H9 (cell line): Measurements from ENCODE around the gene MRPL44. TPM values are rescaled to one million over a fixed set of nuclear protein-coding genes. Genes with fewer than 3 reads are reported as not detected.

Experiments
- DNase-seq: peaks from one replicate; pipeline ENCODE4 v3.0.0-alpha.2; 2017
- H2AFZ ChIP-seq: one replicate; pipeline ENCODE4 v1.6.1; 2013; ENCODE audit warnings: mild to moderate bottlenecking, low read length, control low read depth, moderate library complexity
- H2AK5ac ChIP-seq: 2 replicates; pipeline ENCODE4 v1.6.1; 2013; ENCODE audit warnings: low read length, control low read depth, mixed read lengths; ENCODE audit not compliant: insufficient read length
- H2BK120ac ChIP-seq: one replicate; pipeline ENCODE4 v1.6.1; 2013; ENCODE audit warnings: low read depth, mild to moderate bottlenecking, low read length, control low read depth, inconsistent platforms; ENCODE audit not compliant: poor library complexity, severe bottlenecking
- H2BK12ac ChIP-seq: 2 replicates; pipeline ENCODE4 v1.6.1; 2013; ENCODE audit warnings: low read length, control low read depth, mixed read lengths, low read depth; ENCODE audit not compliant: insufficient read length
- H2BK15ac ChIP-seq: 2 replicates; pipeline ENCODE4 v1.6.1; 2013; ENCODE audit warnings: low read depth, low read length, control low read depth
- H2BK20ac ChIP-seq: one replicate; pipeline ENCODE4 v1.6.1; 2013; ENCODE audit warnings: low read depth, mild to moderate bottlenecking, low read length, control low read depth, inconsistent platforms; ENCODE audit not compliant: poor library complexity, severe bottlenecking
- H2BK5ac ChIP-seq: 2 replicates; pipeline ENCODE4 v1.6.1; 2013; ENCODE audit warnings: low read length, control low read depth, mixed read lengths; ENCODE audit not compliant: insufficient read length
- H3K14ac ChIP-seq: 2 replicates; pipeline ENCODE4 v1.6.1; 2013; ENCODE audit warnings: low read length, control low read depth; ENCODE audit not compliant: insufficient read depth
- H3K18ac ChIP-seq: 2 replicates; pipeline ENCODE4 v1.6.1; 2013; ENCODE audit warnings: low read depth, mild to moderate bottlenecking, mixed read lengths, low read length, control low read depth; ENCODE audit not compliant: insufficient read length
- H3K23ac ChIP-seq: 2 replicates; pipeline ENCODE4 v1.6.1; 2013; ENCODE audit warnings: low read length, control low read depth, mixed read lengths, low read depth; ENCODE audit not compliant: insufficient read length
- H3K23me2 ChIP-seq: 2 replicates; pipeline ENCODE4 v1.6.1; 2013; ENCODE audit warnings: low read depth, mild to moderate bottlenecking, mixed read lengths, low read length, control low read depth; ENCODE audit not compliant: insufficient read length, poor library complexity, severe bottlenecking
- H3K27ac ChIP-seq: 2 replicates; pipeline ENCODE4 v1.5.1; 2013; ENCODE audit warnings: low read length, control low read depth, mixed read lengths, low read depth; ENCODE audit not compliant: insufficient read length
- H3K27me3 ChIP-seq: 2 replicates; pipeline ENCODE4 v1.6.1; 2013; ENCODE audit warnings: low read length, control low read depth, inconsistent platforms; ENCODE audit not compliant: insufficient read depth
- H3K4ac ChIP-seq: 2 replicates; pipeline ENCODE4 v1.6.1; 2013; ENCODE audit warnings: low read depth, mild to moderate bottlenecking, control low read depth, inconsistent platforms, low read length, moderate library complexity
- H3K4me1 ChIP-seq: 2 replicates; pipeline ENCODE4 v1.6.1; 2013; ENCODE audit warnings: low read length, control low read depth, inconsistent platforms; ENCODE audit not compliant: insufficient read depth
- H3K4me2 ChIP-seq: 2 replicates; pipeline ENCODE4 v1.6.1; 2013; ENCODE audit warnings: low read length, control low read depth, mixed read lengths; ENCODE audit not compliant: insufficient read length, insufficient read depth
- H3K56ac ChIP-seq: 2 replicates; pipeline ENCODE4 v1.6.1; 2013; ENCODE audit warnings: low read depth, mild to moderate bottlenecking, mixed read lengths, low read length, control low read depth; ENCODE audit not compliant: insufficient read length
- H3K79me1 ChIP-seq: 2 replicates; pipeline ENCODE4 v1.6.1; 2013; ENCODE audit warnings: low read depth, mild to moderate bottlenecking, moderate library complexity, low read length, control low read depth, inconsistent platforms; ENCODE audit not compliant: insufficient read depth, poor library complexity, severe bottlenecking
- H3K79me2 ChIP-seq: 2 replicates; pipeline ENCODE4 v1.6.1; 2013; ENCODE audit warnings: low read length, control low read depth, inconsistent platforms; ENCODE audit not compliant: insufficient read depth
- H3K9ac ChIP-seq: 2 replicates; pipeline ENCODE4 v1.6.1; 2013; ENCODE audit warnings: low read length, control low read depth, mixed read lengths; ENCODE audit not compliant: insufficient read length; ENCODE audit errors: extremely low read depth
- H3K9me3 ChIP-seq: one replicate; pipeline ENCODE4 v1.6.1; 2013; ENCODE audit warnings: low read depth, low read length, inconsistent platforms; ENCODE audit not compliant: control insufficient read depth
- H3T11ph ChIP-seq: one replicate; pipeline ENCODE4 v1.6.1; 2013; ENCODE audit warnings: mild to moderate bottlenecking, low read length, control low read depth, inconsistent platforms
- H4K20me1 ChIP-seq: one replicate; pipeline ENCODE4 v1.6.1; 2013; ENCODE audit not compliant: control insufficient read depth, insufficient read length, insufficient read depth
- H4K5ac ChIP-seq: 2 replicates; pipeline ENCODE4 v1.6.1; 2013; ENCODE audit warnings: low read depth, mild to moderate bottlenecking, mixed read lengths, low read length, control low read depth; ENCODE audit not compliant: insufficient read length
- H4K8ac ChIP-seq: replicated peaks from 2 replicates; pipeline ENCODE4 v1.6.1; 2013; ENCODE audit warnings: low read length, control low read depth, mixed read lengths, low read depth; ENCODE audit not compliant: insufficient read length
- H4K91ac ChIP-seq: 2 replicates; pipeline ENCODE4 v1.6.1; 2013; ENCODE audit warnings: low read depth, mild to moderate bottlenecking, moderate library complexity, mixed read lengths, low read length, control low read depth; ENCODE audit not compliant: insufficient read length
- H3K27ac Mint-ChIP-seq, 3 experiments: 2 replicates in 2 of 3; 3 replicates in 1 of 3; pipeline ENCODE4 v1.8.0; 2020 to 2021; ENCODE audit warnings: mixed read lengths in 3 of 3, mild to moderate bottlenecking in 1 of 3, moderate library complexity in 1 of 3
- H3K27me3 Mint-ChIP-seq: 2 replicates; pipeline ENCODE4 v1.8.0; 2021; ENCODE audit warnings: low read depth, mild to moderate bottlenecking, moderate library complexity, mixed read lengths
- H3K36me3 Mint-ChIP-seq, 3 experiments: 2 replicates in 2 of 3; 3 replicates in 1 of 3; pipeline ENCODE4 v1.8.0; 2020 to 2021; ENCODE audit warnings: low read depth in 3 of 3, mixed read lengths in 3 of 3; ENCODE audit not compliant: insufficient read depth in 1 of 3
- H3K4me1 Mint-ChIP-seq, 2 experiments: 2 replicates each; pipeline ENCODE4 v1.8.0; 2020; ENCODE audit warnings: mixed read lengths in 2 of 2
- H3K4me3 Mint-ChIP-seq, 2 experiments: 2 replicates in 1 of 2; 3 replicates in 1 of 2; pipeline ENCODE4 v1.8.0; 2020 to 2021; ENCODE audit warnings: mild to moderate bottlenecking in 2 of 2, mixed read lengths in 2 of 2, moderate library complexity in 1 of 2
- H3K9me3 Mint-ChIP-seq, 2 experiments: 2 replicates in 1 of 2; 3 replicates in 1 of 2; pipeline ENCODE4 v1.8.0; 2020; ENCODE audit warnings: mild to moderate bottlenecking in 2 of 2, mixed read lengths in 2 of 2, moderate library complexity in 1 of 2
- CTCF ChIP-seq: fragments of 200-600 bp; sonication (generic); conservative IDR thresholded peaks from 3 replicates; pipeline ENCODE4 v1.8.0; 2021; ENCODE audit warnings: antibody characterized with exemption, mild to moderate bottlenecking
- WGBS: extraction: QIAGEN DNeasy Blood & Tissue Kit; methylation state at CpG from one replicate; pipeline ENCODE4 v1.1.7; 2013; ENCODE audit warnings: missing lambda C conversion rate, low lambda C conversion rate, mixed read lengths; ENCODE audit not compliant: insufficient read length; ENCODE audit errors: extremely low coverage; 5-methylcytosine and 5-hydroxymethylcytosine counted together
- total RNA-seq: library from RNA; stranded (reverse); gene quantifications from 2 replicates; pipeline ENCODE4 v1.2.1, GENCODE V29; 2021

The MRPL44 gene
- total RNA-seq, 1 experiment from 2014 or later = 46.1 TPM

- no peak overlapping the region for H3K56ac ChIP-seq
- no peak overlapping the region for H4K91ac ChIP-seq
- no peak for DNase-seq
- no peak overlapping the region for H3T11ph ChIP-seq
- no peaks in the 10 kb centered on the region for H3K79me2 ChIP-seq
- no peak overlapping the region for H3K4ac ChIP-seq
- Mint-ChIP-seq H3K4me3 (no peak overlapping the region), H3K27me3 (no peaks in the 10 kb centered on the region), H3K4me1 (peaks cover 4 to 12% of the 10 kb centered on the region in 2 experiments; a peak in 3 of 4 replicates), H3K27ac (peak overlapping the region in 1 of 3 experiments; percentile 49; a peak in 1 of 7 replicates), H3K9me3 (no peaks in the 10 kb centered on the region), H3K36me3 (peaks cover 11 to 29% (median 20%) of the 10 kb centered on the region in 3 experiments; a peak in 6 of 7 replicates)
- H4K8ac ChIP-seq = no peak overlapping the region
- no peak overlapping the region for H2AFZ ChIP-seq
- no peak overlapping the region for H3K18ac ChIP-seq
- H2AK5ac ChIP-seq = no peak overlapping the region
- no peak overlapping the region for H2BK120ac ChIP-seq
- H3K79me1 ChIP-seq = peaks cover 3% of the 10 kb centered on the region
- H4K5ac ChIP-seq = no peak overlapping the region
- no peak overlapping the region for H3K4me2 ChIP-seq
- H3K9ac ChIP-seq = no peak overlapping the region
- H3K14ac ChIP-seq = no peak overlapping the region
- no CpG with 5 or more reads among the region's 2 CpGs for WGBS
- H3K4me1 ChIP-seq = no peaks in the 10 kb centered on the region
- H3K23ac ChIP-seq = no peak overlapping the region
- no peak overlapping the region for H2BK12ac ChIP-seq
- no peak for TF ChIP-seq CTCF
- H3K9me3 ChIP-seq = no peaks in the 10 kb centered on the region
- H3K27ac ChIP-seq = no peak overlapping the region
- H4K20me1 ChIP-seq = no peaks in the 10 kb centered on the region
- no peaks in the 10 kb centered on the region for H3K23me2 ChIP-seq
- H2BK5ac ChIP-seq = no peak overlapping the region
- no peaks in the 10 kb centered on the region for H3K27me3 ChIP-seq
- no peak overlapping the region for H2BK15ac ChIP-seq
- H2BK20ac ChIP-seq = no peak overlapping the region
These were observed 10.7 kb downstream of the MRPL44 start for GRCh38 chr2:223967981-223968380.
